ENCODE measurements around the gene DSE.

Gene DSE

DNA sequence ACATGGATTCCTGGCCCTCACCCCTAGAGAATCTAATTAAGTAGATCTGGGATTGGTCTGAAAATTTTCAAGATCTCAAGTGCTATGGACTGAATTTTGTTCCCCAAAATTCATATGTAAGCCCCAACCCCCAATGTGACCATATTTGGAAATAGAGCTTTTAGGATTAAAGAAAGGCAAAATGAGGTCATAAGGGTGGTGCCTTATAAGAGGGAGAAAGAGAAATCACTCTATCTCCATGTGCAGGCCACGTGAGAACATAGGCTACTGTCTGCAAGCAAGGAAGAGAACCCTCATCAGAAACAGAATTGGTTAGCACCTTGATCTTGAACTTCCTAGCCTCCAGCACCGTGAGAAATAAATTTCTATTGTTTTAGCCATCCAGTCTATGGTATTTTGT is 8.5 kb upstream of the DSE start:
- no peak for DNase-seq

DNA sequence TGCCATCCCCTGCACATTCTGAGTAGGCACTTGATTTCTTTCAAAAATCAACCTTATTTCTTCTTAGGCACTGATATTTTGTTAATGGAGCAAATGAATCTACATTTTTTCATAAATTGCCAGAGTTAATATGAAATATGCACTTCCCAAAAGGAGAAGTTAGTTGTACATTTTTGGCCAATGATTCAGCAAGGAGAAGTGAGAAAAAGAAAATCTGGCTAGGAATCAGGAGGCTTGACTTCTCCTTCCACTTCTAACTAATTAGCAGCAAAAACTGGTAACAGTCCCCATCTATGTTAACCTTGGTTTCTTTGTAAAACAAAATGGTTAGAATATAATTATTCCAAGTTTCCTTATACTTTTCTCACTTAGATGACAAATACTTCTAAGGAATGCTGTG is 7.0 kb upstream of the DSE start:
- no peak for DNase-seq

DNA sequence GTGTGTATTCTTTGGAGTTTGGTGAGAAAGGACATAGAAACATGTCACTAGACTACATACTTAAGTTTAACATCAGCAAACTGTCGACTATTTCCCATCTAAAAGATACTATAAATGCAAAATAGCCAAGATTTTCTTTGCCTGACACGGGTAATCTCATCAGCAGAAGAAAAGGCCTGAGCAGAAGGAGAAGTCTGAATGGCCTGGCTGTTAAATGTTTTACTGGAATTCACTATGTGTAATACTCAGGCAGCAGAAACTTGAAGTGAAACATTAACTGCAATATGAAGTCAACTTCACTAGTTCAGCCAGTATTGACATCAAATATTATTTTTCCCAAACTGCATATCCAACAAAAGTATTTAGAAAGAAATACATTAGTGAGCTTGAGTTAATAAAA is 6.4 kb upstream of the DSE start:
- DNase-seq = no peak

DNA sequence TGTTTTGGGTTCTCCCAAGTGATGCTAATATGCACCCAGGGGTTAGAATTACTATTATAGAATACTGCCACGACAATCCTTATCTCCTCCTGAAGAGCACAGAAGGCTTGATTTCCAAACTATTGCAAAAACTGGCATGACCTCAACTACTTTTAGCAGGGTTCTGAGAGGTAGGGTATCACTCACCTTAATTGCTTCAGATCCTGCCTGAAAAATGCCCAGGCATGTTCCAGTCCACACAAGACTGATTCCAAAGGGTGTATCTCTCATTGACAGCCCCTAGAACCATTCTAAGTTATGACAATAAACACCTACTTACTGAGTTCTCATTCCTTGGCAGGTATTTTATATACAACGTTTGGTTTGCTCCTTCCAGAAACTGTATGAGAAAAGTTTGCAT is 5.0 kb upstream of the DSE start:
- no peak for DNase-seq

DNA sequence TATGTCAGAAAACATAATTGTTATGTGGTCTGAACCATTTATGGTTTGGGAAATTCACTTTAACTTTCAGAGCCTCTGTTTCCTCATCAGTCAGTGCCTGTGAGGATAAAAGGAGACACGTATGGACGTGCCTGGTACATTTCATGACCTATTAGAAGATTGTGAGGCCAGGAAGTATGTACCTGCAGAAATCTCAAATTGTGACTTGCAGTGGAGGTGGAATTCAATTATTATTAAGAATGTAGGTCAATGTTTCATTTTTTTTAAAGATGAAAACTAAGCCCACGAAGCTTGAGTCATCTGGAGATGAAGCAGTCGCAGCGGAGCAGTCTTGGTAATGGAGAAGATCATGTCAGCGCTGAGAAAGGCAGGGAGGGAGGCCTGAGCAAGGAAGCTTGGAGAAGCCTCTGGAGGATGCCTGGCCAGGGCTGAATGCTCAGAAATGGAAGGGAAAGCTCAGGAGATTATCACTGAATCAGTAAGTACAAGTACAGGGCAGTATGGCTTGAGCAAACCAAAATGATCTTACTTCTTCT is 3.9 kb upstream of the DSE start:
- DNase-seq = no peak

DNA sequence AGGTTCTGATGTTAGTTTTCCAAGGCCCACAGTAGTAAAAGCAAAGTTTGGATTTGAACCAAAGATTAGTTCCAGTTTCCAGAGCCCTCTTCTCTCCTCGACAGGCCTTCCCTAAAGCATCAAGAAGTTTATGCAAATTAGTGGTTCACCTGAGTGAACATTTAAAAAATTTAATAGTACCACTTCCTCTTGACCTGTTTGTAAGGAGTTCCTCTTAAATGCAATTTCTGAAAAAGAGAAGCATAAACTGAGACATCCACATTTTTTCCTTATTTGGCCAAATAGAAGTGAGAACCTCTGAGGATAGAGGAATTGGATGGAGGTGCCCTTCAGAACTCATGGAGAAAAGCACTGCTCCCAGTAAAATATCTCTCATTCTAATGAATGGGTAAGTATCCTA is 1.2 kb upstream of the DSE start:
- DNase-seq = no peak

DNA sequence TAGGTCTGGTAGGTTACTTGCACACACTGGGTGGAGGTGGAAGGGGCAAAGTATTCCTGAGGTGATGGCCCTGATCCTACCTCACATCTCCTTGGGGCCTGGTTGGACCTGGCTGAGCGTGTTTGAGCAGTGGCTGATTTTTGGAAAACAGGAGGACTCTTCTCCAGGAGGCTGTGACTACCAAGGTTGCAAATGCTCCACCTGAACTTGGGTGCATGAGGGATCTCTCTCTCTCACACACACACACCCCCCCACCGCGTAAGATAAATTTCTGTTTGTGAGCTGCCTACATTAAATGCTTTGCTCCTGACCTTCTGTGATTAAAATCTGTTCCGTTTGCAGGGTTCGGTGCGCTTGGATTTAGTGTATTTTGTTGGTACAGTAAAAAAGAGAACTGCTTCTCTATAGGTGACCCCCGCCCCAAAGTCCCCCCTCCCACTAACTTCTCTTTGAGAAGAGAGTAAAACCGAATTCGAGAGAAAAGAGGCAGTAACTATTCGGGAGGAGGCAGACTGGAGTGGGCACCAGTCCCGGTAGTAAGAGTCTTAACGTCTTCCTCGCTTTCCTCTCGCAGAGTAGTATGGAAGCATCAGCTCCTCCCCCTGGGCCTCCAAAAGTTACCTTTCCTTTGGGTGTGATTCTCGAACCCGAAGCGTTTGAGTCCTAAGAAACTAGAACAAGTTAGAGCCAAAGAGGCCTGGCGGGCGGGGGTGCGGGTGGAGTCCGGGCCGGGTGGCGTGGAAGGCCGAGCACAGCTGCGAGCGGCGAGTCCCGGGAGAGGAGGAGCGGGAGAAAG is 585 bp upstream of the DSE start:
- DNase-seq = no peak

DNA sequence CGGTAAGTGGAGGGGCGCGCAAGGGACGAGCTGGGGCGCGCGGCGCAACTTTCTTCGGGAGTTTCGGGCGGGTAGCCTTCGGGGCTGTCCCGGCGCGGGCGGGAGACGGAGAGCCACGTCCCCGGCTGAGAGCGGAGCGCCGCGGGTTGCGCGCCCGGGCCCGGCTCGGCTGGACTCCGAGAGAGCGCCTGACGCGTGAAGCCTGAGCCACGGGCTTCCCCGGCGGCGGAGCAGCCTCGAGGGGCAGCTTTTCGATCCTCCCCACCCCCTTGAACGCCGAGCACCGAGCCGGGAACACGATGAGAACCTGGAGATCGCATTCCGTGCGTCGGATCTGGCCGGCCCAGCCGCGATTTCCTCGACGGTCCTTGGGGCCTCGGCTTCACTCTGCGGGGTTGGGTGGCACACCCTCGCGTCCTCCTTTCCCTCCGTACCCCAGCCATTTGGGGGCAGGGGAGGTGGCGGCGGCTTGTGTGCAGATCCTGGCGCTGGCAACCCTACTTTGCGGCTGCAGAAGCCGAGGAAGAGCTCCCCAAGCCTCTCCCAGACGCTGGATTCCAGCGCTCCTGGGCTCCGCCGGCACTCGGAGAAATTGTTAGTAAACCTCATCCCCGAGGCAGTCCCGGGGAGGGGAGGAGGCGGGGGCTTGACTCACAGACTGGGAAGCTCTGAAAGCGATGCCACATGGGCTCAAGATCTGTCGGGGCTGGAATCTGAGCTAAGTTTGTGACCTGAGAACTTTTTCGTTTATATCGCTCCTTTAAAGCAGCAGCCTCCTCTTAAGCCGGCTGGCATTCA is 572 bp downstream of the DSE start:
- peak; percentile 18 to 26 for DNase-seq

DNA sequence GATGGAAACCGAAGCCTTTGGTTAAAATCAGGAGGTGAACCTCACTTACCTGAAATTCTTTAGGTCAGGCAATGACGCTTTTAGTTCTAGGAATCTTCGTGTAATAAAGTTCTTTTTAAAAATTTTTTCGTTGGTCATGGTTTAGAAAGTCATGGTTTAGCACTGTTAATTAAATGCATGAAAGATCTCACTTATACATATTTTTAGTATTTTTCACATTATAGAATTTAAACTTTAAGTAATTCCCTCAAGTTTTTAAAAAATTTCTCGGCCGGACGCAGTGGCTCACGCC is 1.1 kb downstream of the DSE start:
- DNase-seq = no peak

DNA sequence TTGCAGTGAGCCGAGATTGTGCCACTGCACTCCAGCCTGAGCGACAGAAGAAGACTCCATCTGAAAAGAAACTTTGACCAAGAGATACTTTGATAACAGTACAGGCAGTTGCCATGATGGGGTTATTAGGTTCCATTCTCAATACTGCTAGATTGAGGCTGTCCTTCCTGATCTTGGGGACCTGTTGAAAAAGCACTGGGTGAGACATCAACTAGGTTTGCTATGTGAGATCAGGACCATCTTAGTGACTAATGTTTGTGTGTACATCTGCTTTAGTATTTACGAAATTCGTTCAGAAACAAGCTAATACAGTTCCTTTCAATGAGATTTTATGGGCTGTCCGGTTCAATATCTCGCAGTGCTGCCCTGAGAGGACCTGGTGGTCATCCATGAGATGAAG is 2.6 kb downstream of the DSE start:
- no peak for DNase-seq

DNA sequence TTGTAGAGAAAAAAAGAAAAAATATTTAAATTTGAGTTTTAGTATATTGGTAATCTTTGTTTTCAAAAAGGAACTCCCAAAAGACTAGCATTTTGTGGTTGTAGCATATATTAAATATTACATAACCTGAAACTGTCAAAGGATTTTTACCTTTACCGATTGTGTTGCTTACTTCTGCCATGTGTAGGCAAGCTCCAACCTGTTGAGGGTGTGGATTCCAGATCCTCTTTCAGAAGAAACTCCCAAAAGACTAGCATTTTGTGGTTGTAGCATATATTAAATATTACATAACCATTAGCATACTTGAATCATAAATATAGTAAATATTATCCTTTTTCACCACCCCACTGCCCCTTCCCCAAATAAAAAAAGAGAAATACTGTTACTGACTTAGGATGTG is 3.2 kb downstream of the DSE start:
- no peak for DNase-seq

DNA sequence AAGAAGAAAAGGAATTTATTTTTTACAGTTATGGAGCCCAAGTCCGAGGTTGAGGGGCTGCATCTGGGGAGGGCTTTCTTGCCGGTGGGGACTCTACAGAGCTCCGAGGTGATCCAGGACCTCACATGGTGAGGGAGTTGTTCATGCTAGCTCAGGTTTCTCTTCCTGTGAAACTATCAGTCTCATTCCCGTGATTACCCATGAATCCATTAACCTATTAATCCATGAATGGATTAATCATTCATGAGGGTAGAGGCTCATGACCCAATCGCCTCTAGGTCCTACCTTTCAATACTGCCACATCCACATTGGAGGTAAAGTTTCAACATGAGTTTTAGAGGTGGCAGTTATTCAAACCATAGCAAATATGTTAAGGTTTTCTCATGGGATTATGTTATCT is 3.8 kb downstream of the DSE start:
- no peak for DNase-seq

DNA sequence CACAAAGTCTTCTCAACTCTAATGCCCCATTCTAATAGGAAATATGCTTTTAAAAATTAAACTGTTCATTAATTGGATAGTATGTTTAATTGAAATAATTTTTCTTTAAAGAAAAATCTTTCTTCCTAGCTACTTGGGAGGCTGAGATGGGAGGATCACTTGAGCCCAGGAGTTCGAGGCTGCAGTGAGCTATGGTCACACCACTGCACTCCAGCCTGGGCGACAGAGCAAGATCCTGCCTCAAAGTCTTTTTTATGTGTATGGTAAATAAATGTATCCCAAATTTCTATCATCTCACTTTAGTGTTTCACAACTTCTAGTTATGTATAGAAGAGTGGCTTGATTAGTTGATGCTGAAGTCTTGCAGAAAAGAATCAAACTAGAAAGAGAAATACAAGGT is 4.5 kb downstream of the DSE start:
- DNase-seq = no peak

DNA sequence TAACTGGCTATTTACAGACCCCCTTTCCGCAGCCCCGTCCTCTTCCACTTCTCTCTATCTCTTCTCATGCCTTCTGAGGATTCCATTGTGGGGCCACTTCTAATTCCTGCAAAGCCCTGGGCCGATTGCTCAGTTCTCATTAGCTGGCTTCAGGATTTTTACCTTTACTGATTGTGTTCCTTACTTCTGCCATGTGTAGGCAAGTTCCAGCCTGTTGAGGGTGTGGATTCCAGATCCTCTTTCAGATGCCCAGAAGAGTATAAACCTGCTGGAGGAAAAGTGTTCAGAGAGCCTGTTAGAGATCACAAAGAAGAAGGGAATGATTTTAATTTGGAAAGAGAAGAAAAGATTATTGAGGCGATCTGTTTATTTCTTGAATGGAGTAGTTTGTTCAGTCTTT is 5.4 kb downstream of the DSE start:
- no peak for DNase-seq

DNA sequence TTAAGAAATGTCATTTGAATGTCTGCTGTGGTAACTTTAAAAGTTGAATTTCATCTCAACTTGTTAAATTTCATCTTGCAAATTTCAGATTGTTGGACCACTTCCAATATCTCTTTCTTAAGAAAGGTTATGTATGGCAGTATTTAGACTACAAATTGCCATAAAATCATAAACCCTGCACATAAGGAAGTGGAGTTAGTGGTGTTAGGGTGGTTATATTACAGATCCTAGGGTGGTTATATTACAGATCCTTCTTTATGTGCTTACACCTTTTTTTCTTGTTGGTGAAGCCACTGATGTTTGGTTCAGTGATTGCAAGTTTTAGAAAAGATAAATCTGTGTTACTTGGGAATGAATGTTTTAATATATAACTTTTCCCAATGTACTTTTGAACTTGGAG is 9.0 kb downstream of the DSE start:
- no peak for DNase-seq

DNA sequence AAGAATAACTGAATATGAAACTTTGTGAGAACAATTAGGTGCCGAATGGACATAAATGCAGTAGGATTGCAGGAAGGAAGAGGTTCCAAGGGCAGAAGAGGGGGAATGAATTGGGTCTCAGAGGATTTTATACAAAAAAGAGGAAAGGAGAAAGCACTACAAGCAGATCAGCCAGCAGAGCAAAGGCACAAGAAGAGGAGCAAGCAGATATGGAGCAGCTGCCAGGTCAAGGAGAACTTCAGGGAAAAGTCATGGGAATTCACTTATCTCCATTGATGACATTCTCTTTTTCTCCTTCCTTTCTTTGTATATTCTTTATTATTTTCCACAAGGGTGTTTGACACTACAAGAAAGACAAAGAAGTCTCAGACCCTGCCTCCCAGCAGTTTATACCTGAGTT is 9.6 kb downstream of the DSE start:
- no peak for DNase-seq

DNA sequence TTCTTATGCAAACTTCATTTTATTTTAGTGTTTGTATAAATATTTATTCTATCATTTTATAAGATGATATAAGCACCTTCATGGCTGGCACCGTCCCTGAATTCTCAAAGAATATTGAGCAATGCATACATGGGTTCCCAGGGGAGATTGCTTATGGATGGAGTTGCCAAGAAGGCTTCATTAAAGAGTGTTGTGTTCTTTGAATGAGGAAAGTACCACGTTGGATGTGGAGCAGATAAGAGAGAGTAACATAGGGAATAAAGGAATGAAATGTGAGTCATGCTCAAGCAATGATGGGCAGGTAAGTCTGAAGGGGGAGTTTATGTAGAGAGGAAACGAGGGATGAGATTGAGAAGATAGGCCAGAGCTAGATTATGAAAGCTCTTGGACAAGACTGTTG is 10.3 kb downstream of the DSE start:
- DNase-seq = no peak

DNA sequence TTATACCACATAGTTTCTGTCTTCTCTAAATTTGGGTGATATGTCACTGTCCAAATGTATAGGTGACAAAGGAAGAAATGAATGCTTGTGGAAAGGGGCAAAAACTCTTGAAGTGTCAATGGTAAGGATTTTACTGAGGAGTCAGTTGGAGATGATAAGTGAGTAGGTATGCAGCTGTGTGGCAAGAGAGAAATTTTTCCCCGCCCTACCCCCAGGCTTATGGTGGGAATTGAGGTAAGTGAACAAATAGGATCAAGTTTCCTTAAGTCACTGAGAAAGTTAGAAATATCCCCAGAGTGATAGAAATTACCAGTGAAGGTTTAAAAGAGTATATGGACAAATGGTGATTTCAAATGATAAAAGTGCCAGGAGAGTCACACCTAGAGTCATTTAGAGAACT is 11.8 kb downstream of the DSE start:
- no peak for DNase-seq

DNA sequence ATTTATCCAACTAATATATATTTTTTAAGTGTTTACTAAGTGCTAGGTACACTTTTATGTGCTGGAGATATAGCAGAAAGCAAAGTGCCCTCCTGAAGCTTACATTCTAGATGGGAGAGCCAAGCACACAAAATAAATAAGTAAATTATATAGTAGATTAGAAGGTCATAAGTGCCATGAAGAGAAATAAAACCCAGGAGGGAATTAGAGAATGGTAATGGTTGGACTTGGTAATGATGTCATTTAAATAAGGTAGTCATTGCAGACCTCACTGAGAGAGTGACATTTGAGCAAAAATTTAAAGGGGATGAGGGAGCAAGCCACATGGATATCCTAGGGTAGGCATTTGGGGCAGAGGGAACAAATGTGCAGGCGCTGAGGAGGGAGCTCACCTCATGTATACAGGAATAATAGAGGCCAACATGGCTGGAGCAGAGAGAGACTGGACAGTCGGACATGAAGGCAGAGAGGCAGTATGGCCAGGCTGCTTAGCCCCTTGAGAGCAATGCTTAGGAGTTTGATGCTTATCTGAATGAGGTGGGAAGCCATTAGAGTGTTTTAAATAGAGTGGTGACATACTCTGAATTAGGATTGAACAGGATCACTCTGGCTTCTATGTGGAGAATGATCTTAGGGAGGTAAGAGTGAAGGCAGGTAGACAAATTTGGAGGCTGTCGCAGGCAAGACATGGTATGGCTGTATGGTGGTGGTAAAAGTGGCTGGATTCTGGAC is 14.1 kb downstream of the DSE start:
- no peak for DNase-seq

DNA sequence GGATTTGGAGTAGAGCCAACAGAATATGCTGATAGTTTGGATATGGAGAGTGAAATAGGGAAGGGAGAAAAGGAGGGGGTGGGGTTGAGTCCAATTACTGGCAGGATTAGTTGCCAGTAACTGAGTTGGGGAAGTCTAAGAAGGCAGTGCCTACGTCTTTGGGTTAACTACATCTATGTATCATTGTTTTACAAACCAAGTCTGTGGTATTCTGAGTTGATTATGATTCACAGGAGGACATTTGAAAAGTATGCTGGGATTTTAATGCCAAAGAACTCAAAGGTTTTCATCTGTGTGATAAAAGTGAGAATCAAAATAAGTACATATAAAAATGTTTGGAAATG is 14.7 kb downstream of the DSE start:
- no peak for DNase-seq

DNA sequence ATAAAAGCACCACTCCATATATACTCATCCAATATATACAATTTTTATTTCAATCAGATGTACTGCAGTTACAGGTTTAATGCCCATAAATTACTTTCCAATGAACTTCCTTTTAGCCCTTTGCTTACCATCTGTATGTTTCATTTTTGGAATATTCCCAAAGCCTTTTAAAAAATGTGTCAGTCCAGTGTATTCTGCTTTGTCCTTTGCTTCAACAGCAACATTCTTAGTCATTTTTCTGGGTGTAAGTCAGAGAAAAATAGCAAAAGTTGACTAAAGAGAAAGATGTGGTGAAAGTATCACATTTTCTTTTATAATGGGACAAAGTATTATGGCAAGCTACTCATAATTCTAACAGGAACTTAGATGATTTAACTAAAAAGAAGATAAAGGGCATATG is 15.2 kb downstream of the DSE start:
- DNase-seq = no peak

DNA sequence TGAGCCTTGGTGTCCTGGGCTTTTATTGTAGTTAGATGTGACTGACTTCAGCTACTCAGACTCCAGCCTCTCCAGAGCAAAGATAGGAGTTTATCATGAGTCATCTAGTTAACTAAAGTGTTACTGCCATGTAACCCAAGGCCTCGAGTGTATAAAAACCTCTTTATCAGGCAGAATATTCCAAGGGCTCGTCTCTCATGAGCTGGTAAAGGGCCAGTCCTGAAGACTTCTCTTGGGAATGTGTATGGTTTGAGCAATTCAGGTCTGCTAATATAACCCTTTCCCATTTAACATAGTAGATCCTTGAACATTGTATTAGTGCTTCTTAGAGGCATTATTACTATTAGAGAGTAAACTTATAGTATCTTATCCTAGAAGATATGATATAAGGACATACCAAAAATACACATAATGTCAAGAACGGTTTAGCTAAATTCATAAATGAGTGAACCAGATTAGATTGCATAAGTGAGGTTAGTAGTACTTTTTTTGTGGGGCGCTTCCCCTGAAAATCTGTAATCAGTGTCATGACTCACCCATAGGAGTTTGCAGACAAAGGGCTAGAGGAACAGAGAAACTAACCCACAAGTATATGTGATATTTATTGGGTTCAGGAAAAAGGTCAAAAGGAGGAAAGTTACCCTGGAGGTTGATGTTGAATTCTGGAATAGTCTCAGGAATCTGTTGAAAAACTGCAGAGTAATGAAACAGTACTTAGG is 16.0 kb downstream of the DSE start:
- DNase-seq = no peak

DNA sequence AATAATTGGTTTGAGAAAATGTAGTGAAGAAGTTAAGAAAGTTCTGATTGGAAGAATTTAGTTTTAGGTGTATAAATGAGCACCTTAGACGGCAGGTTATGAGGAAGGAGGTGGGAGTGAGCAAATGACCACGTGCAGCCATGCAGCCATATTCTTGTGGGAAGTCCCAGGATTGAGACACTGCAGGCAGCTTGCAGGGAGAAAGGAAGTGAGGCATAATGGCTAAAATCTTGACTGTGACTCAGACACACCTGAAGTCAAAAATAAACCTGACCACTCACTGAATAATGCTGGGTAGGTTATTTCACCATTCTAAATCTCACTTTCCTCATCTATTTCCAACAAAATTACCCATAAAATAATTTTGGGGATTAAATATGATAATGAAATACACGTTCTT is 16.6 kb downstream of the DSE start:
- no peak for DNase-seq
